Measurements from ENCODE around the gene MIB2.
"Not testable (repeated sequence)": the region's sequence is repeated elsewhere in the genome, so short reads cannot be mapped to it uniquely, and the experiment has no call there.

Gene MIB2

DNA sequence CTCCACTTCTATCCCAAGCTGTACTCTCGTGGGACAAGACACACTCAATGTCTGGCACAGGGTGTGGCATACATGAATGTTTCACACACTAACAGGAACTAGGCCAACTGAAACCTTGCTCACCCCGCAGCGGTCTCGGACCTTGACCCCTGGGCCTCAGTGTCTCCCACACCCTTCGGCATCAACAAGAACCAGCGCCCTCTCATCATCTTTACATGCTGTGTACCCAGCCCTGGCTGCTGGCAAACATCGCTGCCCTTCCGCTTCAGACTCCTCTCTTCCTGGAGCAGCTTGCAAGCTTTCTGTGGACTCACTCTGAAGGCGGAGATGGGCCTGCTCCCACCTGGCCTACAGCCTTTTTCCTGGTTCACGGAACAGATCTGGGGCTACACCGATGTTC lies 33.0 kb downstream of the MIB2 start:
- H3K4me2 ChIP-seq (ENCODE audit: insufficient read depth, low read length); H3K4me3 ChIP-seq (ENCODE audit: low read depth in 1 of 2, low read length in 2 of 2); H3K79me2 ChIP-seq (ENCODE audit: insufficient read depth, low read length); ATAC-seq (ENCODE audit: insufficient read depth, low read depth); H3K9me3 ChIP-seq (ENCODE audit: insufficient read depth, low read length, severe bottlenecking); H4K20me1 ChIP-seq (ENCODE audit: insufficient read depth, low read length); H3K27ac ChIP-seq (ENCODE audit: low read length); H3K27me3 ChIP-seq (ENCODE audit: insufficient read depth, low read length, poor library complexity); H3K9ac ChIP-seq (ENCODE audit: low read depth, low read length); DNase-seq; H3K4me1 ChIP-seq (ENCODE audit: insufficient read depth, low read length); H2AFZ ChIP-seq (ENCODE audit: low read depth, low read length): not testable (repeated sequence)
- H3K36me3 ChIP-seq (ENCODE audit: insufficient read depth, low read length), result peaks cover 58% of the 10 kb centered on the region

DNA sequence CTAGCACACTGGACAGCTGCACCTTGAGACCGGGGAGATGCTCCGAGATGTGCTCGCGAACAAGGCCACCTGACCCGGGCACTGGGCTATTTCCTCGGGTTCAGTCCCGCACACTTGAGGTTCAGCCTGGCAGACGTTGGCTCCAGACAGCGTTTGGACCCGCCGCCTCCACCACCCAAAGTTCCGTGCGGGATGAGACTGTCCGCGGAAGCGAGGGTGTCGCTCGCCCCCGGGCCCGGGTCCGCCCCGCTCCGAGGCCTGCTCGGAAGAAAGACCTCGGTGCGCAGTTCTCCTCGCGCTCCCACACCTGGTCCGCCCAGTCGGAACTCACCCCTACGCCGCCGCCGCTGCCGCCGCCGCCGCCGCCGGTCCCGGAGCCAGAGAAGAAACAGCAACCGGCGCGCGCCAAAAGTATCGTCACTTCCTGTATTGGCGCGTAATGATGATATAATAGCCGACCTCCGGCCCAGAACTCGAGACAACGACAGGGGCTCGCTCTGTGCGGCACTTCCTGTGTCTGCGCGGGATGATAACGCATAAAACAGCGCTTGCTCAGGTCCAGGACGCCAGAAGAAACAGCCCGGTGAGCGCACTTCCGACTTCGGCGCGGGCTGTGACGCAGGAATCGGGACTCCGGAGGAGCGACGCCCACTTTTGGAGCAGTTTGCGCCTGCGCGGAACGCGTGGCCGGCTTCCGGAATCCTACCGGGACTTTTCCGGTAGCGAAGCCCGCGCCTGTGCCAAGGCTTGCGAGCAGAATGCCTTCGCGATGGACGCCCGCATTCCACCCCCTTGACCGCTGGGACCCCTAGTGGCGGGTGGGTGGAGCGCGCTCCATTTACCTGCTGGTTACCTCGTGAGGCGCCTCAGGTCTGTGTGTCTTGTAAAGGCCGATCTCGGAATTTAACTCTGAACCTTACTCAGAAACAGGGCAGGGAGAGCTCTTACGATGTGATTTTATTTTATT lies 43.6 kb downstream of the MIB2 start, which contains the start of gene CDK11B:
Gene CDK11B, minus strand, starts transcription at position 422 of the 967 bp plus-strand sequence. CDS start 1,519 bp downstream, outside the sequence.
- H3K36me3 ChIP-seq (ENCODE audit: insufficient read depth, low read length), result peaks cover 38% of the 10 kb centered on the region
- not testable (repeated sequence) for H3K9me3 ChIP-seq (ENCODE audit: insufficient read depth, low read length, severe bottlenecking); H4K20me1 ChIP-seq (ENCODE audit: insufficient read depth, low read length); H3K27me3 ChIP-seq (ENCODE audit: insufficient read depth, low read length, poor library complexity)
- peak; percentile 95 for DNase-seq
- peak within 1 kb of the TSS; percentile 58 to 82 for H3K4me3 ChIP-seq (ENCODE audit: low read depth in 1 of 2, low read length in 2 of 2)
- H3K27ac ChIP-seq (ENCODE audit: low read length), result peak within 1 kb of the TSS; percentile 82
- peak within 1 kb of the TSS; percentile 60 for H3K4me2 ChIP-seq (ENCODE audit: insufficient read depth, low read length)
- peak within 1 kb of the TSS; percentile 59 for H3K9ac ChIP-seq (ENCODE audit: low read depth, low read length)
- H3K79me2 ChIP-seq (ENCODE audit: insufficient read depth, low read length), result peaks cover 32% of the 10 kb centered on the region
- peak within 1 kb of the TSS; percentile 61 for H2AFZ ChIP-seq (ENCODE audit: low read depth, low read length)
- H3K4me1 ChIP-seq (ENCODE audit: insufficient read depth, low read length), result peaks cover 25% of the 10 kb centered on the region
- TF ChIP-seq, protein P1, sequence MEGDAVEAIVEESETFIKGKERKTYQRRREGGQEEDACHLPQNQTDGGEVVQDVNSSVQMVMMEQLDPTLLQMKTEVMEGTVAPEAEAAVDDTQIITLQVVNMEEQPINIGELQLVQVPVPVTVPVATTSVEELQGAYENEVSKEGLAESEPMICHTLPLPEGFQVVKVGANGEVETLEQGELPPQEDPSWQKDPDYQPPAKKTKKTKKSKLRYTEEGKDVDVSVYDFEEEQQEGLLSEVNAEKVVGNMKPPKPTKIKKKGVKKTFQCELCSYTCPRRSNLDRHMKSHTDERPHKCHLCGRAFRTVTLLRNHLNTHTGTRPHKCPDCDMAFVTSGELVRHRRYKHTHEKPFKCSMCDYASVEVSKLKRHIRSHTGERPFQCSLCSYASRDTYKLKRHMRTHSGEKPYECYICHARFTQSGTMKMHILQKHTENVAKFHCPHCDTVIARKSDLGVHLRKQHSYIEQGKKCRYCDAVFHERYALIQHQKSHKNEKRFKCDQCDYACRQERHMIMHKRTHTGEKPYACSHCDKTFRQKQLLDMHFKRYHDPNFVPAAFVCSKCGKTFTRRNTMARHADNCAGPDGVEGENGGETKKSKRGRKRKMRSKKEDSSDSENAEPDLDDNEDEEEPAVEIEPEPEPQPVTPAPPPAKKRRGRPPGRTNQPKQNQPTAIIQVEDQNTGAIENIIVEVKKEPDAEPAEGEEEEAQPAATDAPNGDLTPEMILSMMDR (IDR thresholded peaks at IDR 0.05; ENCODE audit: borderline replicate concordance, extremely low read depth, low read length, poor library complexity, severe bottlenecking), result peak; percentile 24
- ATAC-seq (ENCODE audit: insufficient read depth, low read depth), result peak; percentile 93

DNA sequence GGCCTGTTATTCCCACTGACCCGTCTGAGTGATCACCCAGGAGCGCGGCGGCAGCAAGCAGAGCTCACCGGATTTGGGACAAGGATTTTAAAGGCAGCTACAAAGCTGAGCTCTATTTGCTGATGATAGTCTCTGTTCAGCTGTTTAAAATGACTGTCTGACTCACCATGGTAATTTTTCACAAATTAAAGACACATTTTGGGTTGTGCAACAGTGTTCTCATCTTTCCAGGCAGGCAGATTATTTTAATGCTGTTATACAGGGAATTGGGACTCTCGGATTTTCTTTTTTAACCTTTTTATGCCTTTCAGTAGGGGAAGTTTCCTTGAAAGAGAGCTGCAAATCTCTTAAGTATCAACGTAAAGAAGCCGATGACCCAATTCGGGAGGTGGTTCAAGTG lies 47.1 kb downstream of the MIB2 start:
- not testable (repeated sequence) for H3K79me2 ChIP-seq (ENCODE audit: insufficient read depth, low read length); H3K27me3 ChIP-seq (ENCODE audit: insufficient read depth, low read length, poor library complexity); H3K9me3 ChIP-seq (ENCODE audit: insufficient read depth, low read length, severe bottlenecking); H3K4me3 ChIP-seq (ENCODE audit: low read depth in 1 of 2, low read length in 2 of 2); H3K4me2 ChIP-seq (ENCODE audit: insufficient read depth, low read length); H3K9ac ChIP-seq (ENCODE audit: low read depth, low read length); DNase-seq; H2AFZ ChIP-seq (ENCODE audit: low read depth, low read length); H4K20me1 ChIP-seq (ENCODE audit: insufficient read depth, low read length); H3K27ac ChIP-seq (ENCODE audit: low read length); ATAC-seq (ENCODE audit: insufficient read depth, low read depth); H3K4me1 ChIP-seq (ENCODE audit: insufficient read depth, low read length)
- peaks cover 25% of the 10 kb centered on the region for H3K36me3 ChIP-seq (ENCODE audit: insufficient read depth, low read length)

DNA sequence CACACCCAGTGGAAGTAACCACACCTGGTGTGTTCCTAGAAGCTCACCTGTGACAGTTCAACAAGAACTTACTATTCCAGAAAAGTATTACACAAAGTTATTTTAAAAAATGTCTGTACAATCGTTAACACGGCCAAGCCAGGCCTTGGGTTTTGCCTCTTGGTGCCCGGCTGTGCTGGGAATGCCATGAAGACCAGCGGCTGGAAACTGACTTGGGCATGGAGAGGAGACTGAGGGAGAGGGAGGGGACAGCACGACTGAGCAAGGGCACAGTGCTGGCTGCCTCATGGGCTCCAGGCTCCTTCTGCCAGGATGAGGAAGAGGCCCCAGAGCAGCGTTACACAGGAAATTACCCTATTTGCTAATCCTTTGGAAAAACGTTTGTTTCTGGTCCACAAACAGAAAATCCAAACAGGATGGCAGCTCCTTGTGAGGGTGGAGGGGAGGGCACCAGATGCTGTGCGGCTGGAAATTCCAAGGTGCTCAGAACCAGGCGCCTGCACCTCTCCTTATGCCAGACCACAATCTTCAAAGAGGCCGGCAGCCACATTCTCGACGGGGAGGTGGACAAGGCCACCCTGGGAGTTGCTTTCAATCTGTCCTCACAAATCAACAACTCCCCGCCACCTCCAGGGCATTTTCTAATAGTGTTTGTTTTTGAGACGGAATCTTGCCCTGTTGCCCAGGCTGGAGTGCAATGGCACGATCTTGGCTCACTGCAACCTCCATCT lies 47.7 kb downstream of the MIB2 start:
- H3K27me3 ChIP-seq (ENCODE audit: insufficient read depth, low read length, poor library complexity); ATAC-seq (ENCODE audit: insufficient read depth, low read depth); H2AFZ ChIP-seq (ENCODE audit: low read depth, low read length); H3K4me1 ChIP-seq (ENCODE audit: insufficient read depth, low read length); H4K20me1 ChIP-seq (ENCODE audit: insufficient read depth, low read length); H3K9me3 ChIP-seq (ENCODE audit: insufficient read depth, low read length, severe bottlenecking); H3K27ac ChIP-seq (ENCODE audit: low read length); H3K4me3 ChIP-seq (ENCODE audit: low read depth in 1 of 2, low read length in 2 of 2); H3K79me2 ChIP-seq (ENCODE audit: insufficient read depth, low read length); DNase-seq; H3K9ac ChIP-seq (ENCODE audit: low read depth, low read length); H3K4me2 ChIP-seq (ENCODE audit: insufficient read depth, low read length): not testable (repeated sequence)
- peaks cover 25% of the 10 kb centered on the region for H3K36me3 ChIP-seq (ENCODE audit: insufficient read depth, low read length)

DNA sequence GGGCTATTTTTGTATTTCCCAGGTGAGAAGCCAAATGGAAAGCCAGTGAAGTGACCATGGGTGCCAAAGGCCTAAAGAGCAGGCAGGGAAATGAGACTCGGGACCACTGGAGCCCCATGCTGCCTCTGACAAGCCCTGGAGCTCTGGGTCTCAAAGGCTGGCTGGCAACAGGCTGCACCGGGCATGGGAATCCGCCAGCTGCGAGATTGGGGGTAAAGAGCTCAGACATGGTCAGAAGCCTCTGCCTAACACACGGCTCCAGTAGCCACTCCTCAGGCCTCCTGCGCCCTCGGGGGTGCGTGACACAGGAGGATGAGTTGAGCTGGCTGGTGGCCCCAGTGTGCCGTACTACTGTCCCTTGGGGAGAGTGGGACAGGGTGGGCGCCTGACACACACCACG lies 49.0 kb downstream of the MIB2 start:
- not testable (repeated sequence) for H3K27me3 ChIP-seq (ENCODE audit: insufficient read depth, low read length, poor library complexity); H3K9me3 ChIP-seq (ENCODE audit: insufficient read depth, low read length, severe bottlenecking); ATAC-seq (ENCODE audit: insufficient read depth, low read depth)

More for the DNA sequence above, 49.0 kb downstream of the MIB2 start:
- H4K20me1 ChIP-seq (ENCODE audit: insufficient read depth, low read length); H3K4me1 ChIP-seq (ENCODE audit: insufficient read depth, low read length); H3K4me2 ChIP-seq (ENCODE audit: insufficient read depth, low read length); H3K4me3 ChIP-seq (ENCODE audit: low read depth in 1 of 2, low read length in 2 of 2); H3K9ac ChIP-seq (ENCODE audit: low read depth, low read length); H2AFZ ChIP-seq (ENCODE audit: low read depth, low read length); H3K27ac ChIP-seq (ENCODE audit: low read length); DNase-seq; H3K79me2 ChIP-seq (ENCODE audit: insufficient read depth, low read length): not testable (repeated sequence)
- H3K36me3 ChIP-seq (ENCODE audit: insufficient read depth, low read length), result peaks cover 28% of the 10 kb centered on the region

Measured in DND-41 (cell line).